ENCODE results near the gene PGLYRP3. TPM values are rescaled to one million over a fixed set of nuclear protein-coding genes. Genes with fewer than 3 reads are reported as not detected.

Gene PGLYRP3
- total and polyA plus RNA-seq, 9 donors: not detected

DNA sequence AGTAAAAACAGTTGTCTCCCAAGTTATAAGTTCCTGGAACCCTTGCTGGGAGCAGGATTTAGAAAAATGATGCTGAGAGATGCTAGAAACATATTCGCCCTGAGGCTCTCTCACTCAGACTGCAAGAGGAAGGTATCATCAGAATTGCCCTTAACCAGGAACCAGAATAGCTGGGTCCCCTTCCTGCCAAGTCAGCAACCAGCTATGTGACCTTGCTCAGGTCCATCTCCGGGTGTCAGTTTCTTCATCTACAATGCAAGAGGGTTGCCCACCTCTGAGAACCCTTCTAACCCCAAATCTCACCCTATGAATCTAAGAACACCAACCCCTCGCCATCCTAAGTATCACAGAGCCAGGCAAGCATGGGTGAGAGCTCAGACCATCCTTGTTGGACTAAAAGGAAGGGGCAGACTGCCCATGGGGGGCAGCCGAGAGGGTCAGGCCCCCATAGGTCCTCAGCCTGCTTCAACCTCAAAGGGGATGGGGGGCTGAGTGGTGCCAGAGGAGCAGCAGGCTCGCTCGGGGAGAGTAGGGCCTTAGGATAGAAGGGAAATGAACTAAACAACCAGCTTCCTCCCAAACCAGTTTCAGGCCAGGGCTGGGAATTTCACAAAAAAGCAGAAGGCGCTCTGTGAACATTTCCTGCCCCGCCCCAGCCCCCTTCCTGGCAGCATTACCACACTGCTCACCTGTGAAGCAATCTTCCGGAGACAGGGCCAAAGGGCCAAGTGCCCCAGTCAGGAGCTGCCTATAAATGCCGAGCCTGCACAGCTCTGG is 44.5 kb upstream of the PGLYRP3 start:
- Histone ChIP-seq H3K4me1 (ENCODE audit: insufficient read depth) (no peaks in the 10 kb centered on the region), H3K36me3 (no peaks in the 10 kb centered on the region), H3K4me3 (no peak overlapping the region), H3K27me3 (no peaks in the 10 kb centered on the region), H3K9me3 (no peaks in the 10 kb centered on the region), H3K27ac (no peak overlapping the region)
- DNase-seq: peak in 1 of 5 donors; percentile 28
- intact Hi-C loops (cut with DNase I): loop anchor here in 3 of 4 donors (5.0 to 10.0 kb wide), 4 partner anchors 135 to 208 kb away; partner anchors contain the start of gene S100A2 (in 1 of the 3)
- no peak for TF ChIP-seq EP300 (IDR thresholded peaks at IDR 0.05)
- TF ChIP-seq, protein P1, sequence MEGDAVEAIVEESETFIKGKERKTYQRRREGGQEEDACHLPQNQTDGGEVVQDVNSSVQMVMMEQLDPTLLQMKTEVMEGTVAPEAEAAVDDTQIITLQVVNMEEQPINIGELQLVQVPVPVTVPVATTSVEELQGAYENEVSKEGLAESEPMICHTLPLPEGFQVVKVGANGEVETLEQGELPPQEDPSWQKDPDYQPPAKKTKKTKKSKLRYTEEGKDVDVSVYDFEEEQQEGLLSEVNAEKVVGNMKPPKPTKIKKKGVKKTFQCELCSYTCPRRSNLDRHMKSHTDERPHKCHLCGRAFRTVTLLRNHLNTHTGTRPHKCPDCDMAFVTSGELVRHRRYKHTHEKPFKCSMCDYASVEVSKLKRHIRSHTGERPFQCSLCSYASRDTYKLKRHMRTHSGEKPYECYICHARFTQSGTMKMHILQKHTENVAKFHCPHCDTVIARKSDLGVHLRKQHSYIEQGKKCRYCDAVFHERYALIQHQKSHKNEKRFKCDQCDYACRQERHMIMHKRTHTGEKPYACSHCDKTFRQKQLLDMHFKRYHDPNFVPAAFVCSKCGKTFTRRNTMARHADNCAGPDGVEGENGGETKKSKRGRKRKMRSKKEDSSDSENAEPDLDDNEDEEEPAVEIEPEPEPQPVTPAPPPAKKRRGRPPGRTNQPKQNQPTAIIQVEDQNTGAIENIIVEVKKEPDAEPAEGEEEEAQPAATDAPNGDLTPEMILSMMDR (IDR thresholded peaks at IDR 0.05): no peak
- TF ChIP-seq POLR2A (IDR thresholded peaks at IDR 0.05): no peak
- 76 to 83% (median 82%) methylated on average over 10 of the region's 10 CpGs for whole genome bisulfite sequencing, 3 donors

DNA sequence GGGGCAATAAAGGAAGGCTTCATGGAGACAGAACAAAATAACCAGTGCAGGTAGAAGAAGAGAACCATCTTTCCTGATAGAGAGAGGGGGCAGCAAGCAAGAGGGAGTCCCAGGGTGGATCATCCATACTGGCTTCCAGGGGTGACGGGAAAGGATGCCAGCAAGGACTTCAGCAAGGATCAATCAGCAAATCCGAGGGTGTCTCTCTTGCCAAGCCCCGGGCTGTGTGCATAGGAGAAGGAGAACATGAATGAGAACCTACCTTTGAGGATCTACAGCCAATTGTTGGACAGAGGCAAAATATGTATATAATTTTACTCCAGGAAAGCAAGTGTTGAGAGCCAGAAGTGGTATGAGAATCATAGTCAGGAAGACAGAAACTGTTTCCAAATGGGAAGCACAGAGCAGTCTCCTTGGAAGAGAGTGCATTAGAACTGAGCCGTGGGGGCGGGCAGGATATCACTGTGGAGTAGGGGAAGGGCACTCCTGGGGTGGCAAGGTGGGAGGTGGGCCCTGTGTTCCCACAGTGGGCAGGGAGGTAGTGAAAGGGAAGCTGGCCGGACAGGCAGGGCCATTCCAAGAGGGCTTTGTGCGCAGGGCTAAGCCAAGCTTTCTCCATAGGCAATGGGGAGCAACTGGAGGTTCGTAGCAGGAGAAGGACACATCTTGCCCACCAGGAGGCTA is 43.8 kb upstream of the PGLYRP3 start:
- Histone ChIP-seq H3K27me3 (no peaks in the 10 kb centered on the region), H3K4me1 (ENCODE audit: insufficient read depth) (no peaks in the 10 kb centered on the region), H3K4me3 (no peak overlapping the region), H3K36me3 (no peaks in the 10 kb centered on the region), H3K9me3 (no peaks in the 10 kb centered on the region), H3K27ac (no peak overlapping the region)
- intact Hi-C loops (cut with DNase I): loop anchor here in 3 of 4 donors (5.0 to 10.0 kb wide), 4 partner anchors 136 to 208 kb away; partner anchors contain the start of gene S100A2 (in 1 of the 3)
- TF ChIP-seq POLR2A (IDR thresholded peaks at IDR 0.05) (no peak), EP300 (IDR thresholded peaks at IDR 0.05) (no peak)
- TF ChIP-seq, protein P1 (IDR thresholded peaks at IDR 0.05): no peak
- WGBS, 3 donors: 81 to 82% (median 81%) methylated on average over 8 of the region's 8 CpGs
- no peak for DNase-seq

DNA sequence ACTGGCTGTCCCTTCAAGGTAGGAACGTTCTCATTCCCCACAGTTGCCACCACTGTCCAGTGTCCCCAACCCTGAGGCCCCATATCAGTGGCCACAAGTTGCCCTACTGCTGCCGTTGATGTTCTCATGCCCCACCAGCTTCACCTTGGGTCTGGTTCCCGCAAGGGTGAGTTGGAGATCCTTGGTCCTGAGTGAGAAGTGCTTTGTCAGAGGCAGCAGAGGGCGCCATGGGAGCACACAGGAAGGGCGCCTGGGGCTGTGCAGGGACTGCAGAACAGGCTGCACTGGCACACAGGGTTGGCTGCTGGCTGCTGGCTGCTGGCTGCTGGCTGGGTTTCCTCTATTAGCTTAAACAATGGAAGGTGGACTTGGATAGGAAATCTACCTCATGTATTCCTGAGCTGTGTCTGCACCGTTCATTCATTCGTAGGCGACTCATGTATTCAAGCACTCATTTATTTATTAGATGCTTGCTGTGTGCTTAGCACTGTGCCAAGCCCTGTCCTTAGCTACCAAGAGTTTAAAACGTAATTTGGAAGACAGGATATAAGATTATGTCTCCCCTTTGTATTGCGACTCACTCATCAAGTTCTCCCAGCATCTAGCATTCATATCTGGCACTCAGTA is 42.8 kb upstream of the PGLYRP3 start:
- Histone ChIP-seq H3K4me1 (ENCODE audit: insufficient read depth) (no peaks in the 10 kb centered on the region), H3K36me3 (no peaks in the 10 kb centered on the region), H3K9me3 (no peaks in the 10 kb centered on the region), H3K27ac (no peak overlapping the region), H3K27me3 (no peaks in the 10 kb centered on the region), H3K4me3 (no peak overlapping the region)
- intact Hi-C loops (cut with DNase I): loop anchor here in 3 of 4 donors (5.0 to 10.0 kb wide), 4 partner anchors 137 to 209 kb away; partner anchors contain the start of gene S100A2 (in 1 of the 3)
- WGBS, 3 donors: 55 to 61% (median 57%) methylated on average over 10 of the region's 10 CpGs
- no peak for DNase-seq
- TF ChIP-seq EP300 (IDR thresholded peaks at IDR 0.05) (no peak), POLR2A (IDR thresholded peaks at IDR 0.05) (no peak)
- TF ChIP-seq, protein P1 (IDR thresholded peaks at IDR 0.05): no peak

DNA sequence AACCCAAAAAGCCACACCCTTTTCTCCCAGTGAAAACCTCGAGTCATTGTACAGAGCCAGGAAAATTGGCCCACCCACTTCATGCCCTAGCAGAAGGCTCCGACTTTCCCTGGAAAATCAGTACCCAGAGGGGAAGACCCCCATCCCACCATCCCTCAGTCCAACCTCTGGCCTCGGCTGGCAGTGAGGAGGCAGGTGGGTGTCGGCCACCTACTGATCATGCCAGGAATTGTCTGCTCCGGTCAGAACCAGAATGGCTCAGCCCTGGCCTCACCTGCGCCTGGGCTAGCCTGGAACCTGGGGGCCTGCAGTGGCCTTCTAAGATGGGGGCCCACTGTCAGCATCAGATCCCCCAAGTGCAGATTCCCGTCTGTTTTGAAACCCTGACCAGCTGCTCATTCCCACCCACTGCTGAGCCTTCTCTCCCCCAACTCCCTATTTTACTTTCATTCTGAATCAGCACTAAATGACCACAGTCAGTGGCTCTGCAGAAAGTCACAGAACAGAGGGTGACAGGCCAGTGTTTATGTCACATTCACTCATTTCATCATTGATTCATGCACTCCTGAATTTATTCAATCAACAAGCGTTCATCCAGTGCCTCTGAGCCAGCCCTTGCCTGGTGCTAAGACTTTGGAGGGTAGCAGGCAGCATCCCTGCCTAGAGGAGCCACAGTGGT is 41.9 kb upstream of the PGLYRP3 start:
- no peak for DNase-seq
- TF ChIP-seq POLR2A (IDR thresholded peaks at IDR 0.05) (no peak), EP300 (IDR thresholded peaks at IDR 0.05) (no peak)
- TF ChIP-seq, protein P1 (IDR thresholded peaks at IDR 0.05): no peak
- Histone ChIP-seq H3K36me3 (no peaks in the 10 kb centered on the region), H3K4me1 (ENCODE audit: insufficient read depth) (no peaks in the 10 kb centered on the region), H3K27ac (no peak overlapping the region), H3K27me3 (no peaks in the 10 kb centered on the region), H3K9me3 (no peaks in the 10 kb centered on the region), H3K4me3 (no peak overlapping the region)
- 76 to 77% (median 76%) methylated on average over 8 of the region's 8 CpGs for WGBS, 3 donors
- intact Hi-C loops (cut with DNase I): loop anchor here (5.0 to 10.0 kb wide), 5 partner anchors 138 to 213 kb away; partner anchors contain the start of gene S100A2 (in 3 of the 4)

All from ovary (tissue), 9 donors.